ENCODE measurements around the gene EIF2AK3. TPM values are rescaled to one million over a fixed set of nuclear protein-coding genes. Genes with fewer than 3 reads are reported as not detected.

EIF2AK3 gene
- total and polyA plus RNA-seq, 2 donors (not counting 1 experiment from before 2014, with no cell fraction given), result 40.2 to 57.9 TPM

DNA sequence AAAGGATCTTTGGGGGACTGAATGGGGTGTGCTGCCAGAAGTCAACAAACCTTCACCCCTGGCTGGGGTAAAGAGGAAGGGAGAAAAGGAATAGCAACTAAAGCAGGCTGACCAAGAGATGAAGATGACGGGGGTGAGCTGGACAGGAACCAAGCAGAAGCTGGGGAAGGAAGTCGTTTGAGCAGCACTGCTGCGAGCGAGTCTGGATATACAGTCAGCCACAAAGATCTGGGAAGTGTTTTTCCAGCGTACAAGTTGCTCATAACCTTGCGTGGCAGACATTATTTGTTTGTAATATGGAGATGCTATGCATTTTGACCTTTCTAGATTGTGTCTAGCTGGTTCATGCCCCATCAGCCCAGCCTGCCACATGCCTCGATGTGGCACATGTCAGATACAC is 71.2 kb downstream of the EIF2AK3 start:
- Histone ChIP-seq H3K27ac (ENCODE audit: low read length in 2 of 2) (no peak overlapping the region), H3K4me2 (replicated peaks; ENCODE audit: low read depth, low read length, poor library complexity, severe bottlenecking) (no peak overlapping the region), H3K4me1 (ENCODE audit: control insufficient read depth in 2 of 2, insufficient read depth in 2 of 2, low read length in 2 of 2) (peaks cover 0 to 3% of the 10 kb centered on the region in 2 donors), H3K79me2 (ENCODE audit: control insufficient read depth, insufficient read depth, low read length) (no peaks in the 10 kb centered on the region), H2AFZ (ENCODE audit: insufficient read depth, low read depth, low read length, poor library complexity, severe bottlenecking) (no peak overlapping the region), H3K36me3 (replicated peaks in 1 of 2; ENCODE audit: control extremely low read depth in 1 of 2, control insufficient read depth in 1 of 2, extremely low read depth in 1 of 2, insufficient read depth in 2 of 2, low read length in 1 of 2) (peaks cover 0 to 51% of the 10 kb centered on the region in 2 experiments), H3K4me3 (ENCODE audit: control extremely low read depth in 1 of 5, extremely low read depth in 1 of 5, insufficient read depth in 1 of 5, low read depth in 2 of 5, low read length in 4 of 5) (no peak overlapping the region), H3K9ac (ENCODE audit: low read length) (no peak overlapping the region), H3K27me3 (replicated peaks in 1 of 4; ENCODE audit: control extremely low read depth in 1 of 4, control insufficient read depth in 3 of 4, insufficient read depth in 4 of 4, low read length in 3 of 4) (no peaks in the 10 kb centered on the region), H3K9me3 (ENCODE audit: control extremely low read depth in 1 of 3, control insufficient read depth in 2 of 3, insufficient read depth in 1 of 3, low read length in 2 of 3) (no peaks in the 10 kb centered on the region), H4K20me1 (ENCODE audit: control insufficient read depth, insufficient read depth, low read length, poor library complexity, severe bottlenecking) (no peaks in the 10 kb centered on the region)
- 86% methylated on average over 5 of the region's 7 CpGs for WGBS (ENCODE audit: insufficient coverage)
- ATAC-seq (ENCODE audit: low read depth) (no peak), DNase-seq (peak; percentile 27)
- intact Hi-C loops (cut with micrococcal nuclease), result no loop called here
- H3K27me3 Mint-ChIP-seq, result no peaks in the 10 kb centered on the region
- CTCF ChIA-PET, result no interaction called here
- H3K27ac Mint-ChIP-seq, result no peak overlapping the region
- POLR2A ChIA-PET, result no interaction called here
- H3K9me3 Mint-ChIP-seq (ENCODE audit: insufficient read depth), result no peaks in the 10 kb centered on the region
- TF ChIP-seq EZH2 (IDR thresholded peaks at IDR 0.05; ENCODE audit: borderline replicate concordance, insufficient read depth, low read depth, low read length, poor library complexity, severe bottlenecking), result no peak
- TF ChIP-seq, protein P1, sequence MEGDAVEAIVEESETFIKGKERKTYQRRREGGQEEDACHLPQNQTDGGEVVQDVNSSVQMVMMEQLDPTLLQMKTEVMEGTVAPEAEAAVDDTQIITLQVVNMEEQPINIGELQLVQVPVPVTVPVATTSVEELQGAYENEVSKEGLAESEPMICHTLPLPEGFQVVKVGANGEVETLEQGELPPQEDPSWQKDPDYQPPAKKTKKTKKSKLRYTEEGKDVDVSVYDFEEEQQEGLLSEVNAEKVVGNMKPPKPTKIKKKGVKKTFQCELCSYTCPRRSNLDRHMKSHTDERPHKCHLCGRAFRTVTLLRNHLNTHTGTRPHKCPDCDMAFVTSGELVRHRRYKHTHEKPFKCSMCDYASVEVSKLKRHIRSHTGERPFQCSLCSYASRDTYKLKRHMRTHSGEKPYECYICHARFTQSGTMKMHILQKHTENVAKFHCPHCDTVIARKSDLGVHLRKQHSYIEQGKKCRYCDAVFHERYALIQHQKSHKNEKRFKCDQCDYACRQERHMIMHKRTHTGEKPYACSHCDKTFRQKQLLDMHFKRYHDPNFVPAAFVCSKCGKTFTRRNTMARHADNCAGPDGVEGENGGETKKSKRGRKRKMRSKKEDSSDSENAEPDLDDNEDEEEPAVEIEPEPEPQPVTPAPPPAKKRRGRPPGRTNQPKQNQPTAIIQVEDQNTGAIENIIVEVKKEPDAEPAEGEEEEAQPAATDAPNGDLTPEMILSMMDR (IDR thresholded peaks at IDR 0.05), result no peak
- no peak overlapping the region for H3K4me3 Mint-ChIP-seq
- H3K4me1 Mint-ChIP-seq, result peaks cover 17% of the 10 kb centered on the region

DNA sequence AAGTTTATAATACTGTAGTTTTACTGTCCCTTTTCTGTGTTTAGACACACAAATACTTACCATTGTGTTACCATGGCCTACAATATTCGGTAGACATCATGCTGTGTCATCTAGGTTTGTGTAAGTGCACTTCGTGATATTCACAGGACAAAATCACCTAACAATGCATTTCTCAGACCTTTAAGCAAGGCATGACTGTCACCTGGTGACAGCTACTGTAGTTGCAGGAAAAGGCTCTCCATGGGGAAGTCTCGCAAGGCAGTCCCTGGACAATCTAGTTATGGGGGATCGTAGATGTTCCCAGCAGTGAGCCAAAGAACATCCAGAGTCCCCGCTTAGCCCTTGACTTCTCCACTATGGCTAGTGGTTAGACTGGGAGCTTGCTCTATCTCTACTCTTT is 73.1 kb downstream of the EIF2AK3 start:
- Histone ChIP-seq H3K4me1 (ENCODE audit: control insufficient read depth in 2 of 2, insufficient read depth in 2 of 2, low read length in 2 of 2) (no peaks in the 10 kb centered on the region), H3K9me3 (ENCODE audit: control extremely low read depth in 1 of 3, control insufficient read depth in 2 of 3, insufficient read depth in 1 of 3, low read length in 2 of 3) (peaks cover 0 to 3% (median 0%) of the 10 kb centered on the region in 3 donors), H3K4me3 (ENCODE audit: control extremely low read depth in 1 of 5, extremely low read depth in 1 of 5, insufficient read depth in 1 of 5, low read depth in 2 of 5, low read length in 4 of 5) (no peak overlapping the region), H2AFZ (ENCODE audit: insufficient read depth, low read depth, low read length, poor library complexity, severe bottlenecking) (no peak overlapping the region), H3K9ac (ENCODE audit: low read length) (no peak overlapping the region), H3K36me3 (replicated peaks in 1 of 2; ENCODE audit: control extremely low read depth in 1 of 2, control insufficient read depth in 1 of 2, extremely low read depth in 1 of 2, insufficient read depth in 2 of 2, low read length in 1 of 2) (peaks cover 0 to 33% of the 10 kb centered on the region in 2 experiments), H3K79me2 (ENCODE audit: control insufficient read depth, insufficient read depth, low read length) (no peaks in the 10 kb centered on the region), H3K4me2 (replicated peaks; ENCODE audit: low read depth, low read length, poor library complexity, severe bottlenecking) (no peak overlapping the region), H3K27ac (ENCODE audit: low read length in 2 of 2) (no peak overlapping the region), H3K27me3 (replicated peaks in 1 of 4; ENCODE audit: control extremely low read depth in 1 of 4, control insufficient read depth in 3 of 4, insufficient read depth in 4 of 4, low read length in 3 of 4) (peaks cover 0 to 6% (median 2%) of the 10 kb centered on the region in 4 experiments), H4K20me1 (ENCODE audit: control insufficient read depth, insufficient read depth, low read length, poor library complexity, severe bottlenecking) (no peaks in the 10 kb centered on the region)
- H3K27ac Mint-ChIP-seq, result no peak overlapping the region
- DNase-seq (peak; percentile 21), ATAC-seq (ENCODE audit: low read depth) (no peak)
- 100% methylated on average over 2 of the region's 5 CpGs for WGBS (ENCODE audit: insufficient coverage)
- no peaks in the 10 kb centered on the region for H3K9me3 Mint-ChIP-seq (ENCODE audit: insufficient read depth)
- no peaks in the 10 kb centered on the region for H3K4me1 Mint-ChIP-seq
- CTCF ChIA-PET, result no interaction called here
- H3K27me3 Mint-ChIP-seq, result peaks cover 12% of the 10 kb centered on the region
- intact Hi-C loops (cut with micrococcal nuclease), result no loop called here
- no peak for TF ChIP-seq EZH2 (IDR thresholded peaks at IDR 0.05; ENCODE audit: borderline replicate concordance, insufficient read depth, low read depth, low read length, poor library complexity, severe bottlenecking)
- TF ChIP-seq, protein P1 (IDR thresholded peaks at IDR 0.05), result no peak
- no peak overlapping the region for H3K4me3 Mint-ChIP-seq
- POLR2A ChIA-PET, result no interaction called here
